ENCODE results near the gene INPP5A.
"Not testable (repeated sequence)": the region's sequence is repeated elsewhere in the genome, so short reads cannot be mapped to it uniquely, and the experiment has no call there.

The INPP5A gene

DNA sequence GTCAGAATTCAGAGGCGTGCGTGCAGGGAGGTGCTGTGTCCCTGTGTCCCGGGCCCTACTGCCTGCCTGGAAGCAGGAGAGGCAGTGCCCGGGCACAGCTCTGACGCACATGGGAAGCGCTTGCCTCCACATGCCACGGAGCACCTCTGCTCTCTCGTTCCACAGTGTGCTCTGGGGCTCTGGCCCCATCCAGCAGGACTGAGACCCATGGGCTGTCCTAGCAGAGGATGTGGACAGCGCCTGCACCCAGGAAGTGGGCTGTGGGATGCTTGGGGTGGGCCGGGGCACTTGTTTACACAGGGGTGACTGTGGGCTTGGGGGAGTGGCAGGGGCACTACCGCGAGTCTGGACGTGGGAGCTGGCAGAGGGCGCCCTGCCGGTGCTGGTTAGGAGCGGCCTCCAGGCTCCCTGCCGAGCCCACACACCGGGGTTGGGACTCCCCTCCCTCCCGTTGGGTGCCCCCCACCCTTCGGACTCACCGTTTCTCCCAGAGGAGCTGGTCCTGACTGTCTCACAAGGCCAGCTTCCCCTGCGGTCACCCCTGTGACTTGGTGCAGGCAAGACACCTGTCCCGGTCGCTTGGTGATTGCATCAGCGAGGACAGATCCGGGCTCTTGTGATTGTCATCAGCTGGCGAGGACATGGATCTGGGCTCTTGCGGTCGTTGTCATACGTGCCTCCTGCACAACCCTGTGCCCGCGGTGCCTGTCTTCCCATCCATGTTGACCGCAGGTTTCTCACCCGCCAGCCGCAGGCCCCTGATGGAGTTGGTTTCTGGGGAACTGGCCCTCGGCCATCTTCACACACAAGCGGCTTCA is 165.2 kb downstream of the INPP5A start:
- TF ChIP-seq, protein P1, sequence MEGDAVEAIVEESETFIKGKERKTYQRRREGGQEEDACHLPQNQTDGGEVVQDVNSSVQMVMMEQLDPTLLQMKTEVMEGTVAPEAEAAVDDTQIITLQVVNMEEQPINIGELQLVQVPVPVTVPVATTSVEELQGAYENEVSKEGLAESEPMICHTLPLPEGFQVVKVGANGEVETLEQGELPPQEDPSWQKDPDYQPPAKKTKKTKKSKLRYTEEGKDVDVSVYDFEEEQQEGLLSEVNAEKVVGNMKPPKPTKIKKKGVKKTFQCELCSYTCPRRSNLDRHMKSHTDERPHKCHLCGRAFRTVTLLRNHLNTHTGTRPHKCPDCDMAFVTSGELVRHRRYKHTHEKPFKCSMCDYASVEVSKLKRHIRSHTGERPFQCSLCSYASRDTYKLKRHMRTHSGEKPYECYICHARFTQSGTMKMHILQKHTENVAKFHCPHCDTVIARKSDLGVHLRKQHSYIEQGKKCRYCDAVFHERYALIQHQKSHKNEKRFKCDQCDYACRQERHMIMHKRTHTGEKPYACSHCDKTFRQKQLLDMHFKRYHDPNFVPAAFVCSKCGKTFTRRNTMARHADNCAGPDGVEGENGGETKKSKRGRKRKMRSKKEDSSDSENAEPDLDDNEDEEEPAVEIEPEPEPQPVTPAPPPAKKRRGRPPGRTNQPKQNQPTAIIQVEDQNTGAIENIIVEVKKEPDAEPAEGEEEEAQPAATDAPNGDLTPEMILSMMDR (IDR thresholded peaks at IDR 0.05; ENCODE audit: low read depth, low read length, missing control alignments), result no peak
- H3K4me3 ChIP-seq (ENCODE audit: low read depth, low read length), result no peak overlapping the region
- DNase-seq (ENCODE audit: low read depth), result no peak

DNA sequence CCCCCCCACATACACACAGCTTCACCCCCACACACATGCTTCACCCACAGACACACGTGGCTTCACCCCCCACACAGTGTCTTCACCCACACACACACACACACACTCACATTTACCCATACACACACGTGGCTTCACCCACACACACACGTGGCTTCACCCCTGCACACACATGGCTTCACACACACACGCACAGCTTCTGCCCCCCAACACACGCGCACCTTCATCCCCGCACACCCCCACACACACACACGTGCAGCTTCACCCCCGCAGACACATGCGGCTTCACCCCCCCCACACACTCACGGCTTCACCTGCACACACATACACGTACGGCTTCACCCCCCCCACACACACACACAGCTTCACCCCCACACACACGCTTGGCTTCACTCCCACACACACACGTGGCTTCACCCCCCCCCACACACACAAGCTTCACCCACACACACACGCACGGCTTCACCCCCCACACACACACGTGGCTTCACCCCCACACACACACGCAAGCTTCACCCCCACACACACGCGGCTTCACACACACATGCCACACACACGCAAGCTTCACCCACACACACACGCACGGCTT is 165.9 kb downstream of the INPP5A start:
- TF ChIP-seq, protein P1 (IDR thresholded peaks at IDR 0.05; ENCODE audit: low read depth, low read length, missing control alignments), result no peak
- no peak overlapping the region for H3K4me3 ChIP-seq (ENCODE audit: low read depth, low read length)
- no peak for DNase-seq (ENCODE audit: low read depth)

DNA sequence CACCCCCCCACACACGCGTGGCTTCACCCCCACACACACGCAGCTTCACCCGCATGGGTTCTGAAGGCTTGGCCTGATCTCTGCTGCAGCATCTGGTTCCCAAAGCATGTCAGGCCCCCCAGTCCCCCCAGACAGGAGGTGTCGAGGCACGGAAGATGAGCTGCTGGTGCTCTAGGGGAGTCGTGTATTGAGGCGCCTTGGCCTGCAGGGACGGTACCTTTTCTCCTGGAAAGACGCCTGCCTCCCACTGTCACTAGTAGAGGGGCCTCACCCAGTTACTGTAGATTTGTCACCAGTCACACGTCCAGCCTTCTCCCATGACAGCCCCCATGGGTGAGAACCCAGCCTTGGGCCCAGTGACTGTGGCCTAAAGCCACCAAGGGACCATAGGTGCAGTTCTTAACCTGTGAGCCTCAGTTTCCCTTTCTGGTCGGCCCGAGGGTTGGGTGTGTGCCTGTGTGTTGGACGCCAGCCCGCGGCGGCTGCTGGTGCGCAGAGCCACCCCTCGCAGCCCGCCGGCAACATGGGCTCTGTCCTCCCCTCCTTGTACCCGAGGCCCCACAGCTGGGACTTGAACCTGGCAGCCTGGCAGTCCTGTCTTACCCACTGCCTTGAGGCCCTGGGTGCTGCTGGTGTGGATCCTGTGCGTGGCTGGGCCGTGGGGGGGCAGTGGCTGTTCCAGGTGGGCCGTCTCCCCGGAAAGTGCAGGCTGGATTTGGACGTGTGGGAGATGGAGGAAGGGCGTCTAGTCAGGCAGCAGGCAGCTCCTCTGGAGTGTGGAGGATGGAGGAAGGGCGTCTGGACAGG is 166.6 kb downstream of the INPP5A start:
- TF ChIP-seq, protein P1 (IDR thresholded peaks at IDR 0.05; ENCODE audit: low read depth, low read length, missing control alignments), result no peak
- no peak for DNase-seq (ENCODE audit: low read depth)
- no peak overlapping the region for H3K4me3 ChIP-seq (ENCODE audit: low read depth, low read length)

DNA sequence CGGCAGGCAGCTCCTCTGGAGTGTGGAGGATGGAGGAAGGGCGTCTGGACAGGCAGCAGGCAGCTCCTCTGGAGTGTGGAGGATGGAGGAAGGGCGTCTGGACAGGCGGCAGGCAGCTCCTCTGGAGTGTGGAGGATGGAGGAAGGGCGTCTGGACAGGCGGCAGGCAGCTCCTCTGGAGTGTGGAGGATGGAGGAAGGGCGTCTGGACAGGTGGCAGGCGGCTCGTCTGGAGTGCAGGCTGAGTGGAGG is 167.2 kb downstream of the INPP5A start:
- H3K4me3 ChIP-seq (ENCODE audit: low read depth, low read length); DNase-seq (ENCODE audit: low read depth): not testable (repeated sequence)

DNA sequence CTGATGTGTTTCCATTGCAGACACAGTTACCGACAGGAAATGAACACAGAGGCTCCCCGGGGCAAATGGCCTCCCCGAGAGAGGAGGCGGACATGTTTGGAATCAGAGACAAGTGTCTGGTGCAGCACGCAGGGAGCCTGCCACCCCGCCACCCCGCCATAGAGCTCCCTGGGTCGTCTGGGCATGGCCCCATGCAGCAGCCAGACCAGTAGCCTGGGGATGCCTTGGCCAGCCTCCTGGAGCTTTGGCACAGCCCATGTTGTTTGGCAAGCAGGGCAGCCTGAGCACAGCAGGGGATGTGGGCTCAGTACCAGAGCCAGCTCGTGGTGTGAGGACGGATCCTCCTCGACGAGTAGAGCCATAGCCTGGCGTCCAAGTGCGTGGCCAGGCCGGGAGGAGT is 167.6 kb downstream of the INPP5A start:
- no peak overlapping the region for H3K4me3 ChIP-seq (ENCODE audit: low read depth, low read length)
- TF ChIP-seq, protein P1 (IDR thresholded peaks at IDR 0.05; ENCODE audit: low read depth, low read length, missing control alignments), result no peak
- DNase-seq (ENCODE audit: low read depth), result no peak

DNA sequence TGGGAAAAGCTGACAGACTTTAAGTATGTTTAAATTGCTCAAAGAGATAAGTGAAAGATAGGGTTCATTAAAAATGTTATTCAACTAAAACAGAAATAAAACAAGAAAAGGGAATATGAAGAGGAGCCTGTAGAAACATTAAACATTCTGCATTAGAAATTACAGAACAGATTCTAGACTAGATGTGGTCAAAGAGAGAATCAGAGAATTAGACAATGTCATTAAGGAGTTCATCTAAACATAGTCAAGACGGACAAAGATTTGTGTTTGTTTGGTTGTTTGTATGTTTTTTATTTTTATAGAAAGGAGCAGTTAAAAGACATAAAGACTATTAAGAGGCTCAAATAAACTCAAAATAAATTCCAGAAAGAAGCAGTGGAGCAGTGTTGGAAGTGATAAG is 168.4 kb downstream of the INPP5A start:
- TF ChIP-seq, protein P1 (IDR thresholded peaks at IDR 0.05; ENCODE audit: low read depth, low read length, missing control alignments), result no peak
- no peak for DNase-seq (ENCODE audit: low read depth)
- no peak overlapping the region for H3K4me3 ChIP-seq (ENCODE audit: low read depth, low read length)

DNA sequence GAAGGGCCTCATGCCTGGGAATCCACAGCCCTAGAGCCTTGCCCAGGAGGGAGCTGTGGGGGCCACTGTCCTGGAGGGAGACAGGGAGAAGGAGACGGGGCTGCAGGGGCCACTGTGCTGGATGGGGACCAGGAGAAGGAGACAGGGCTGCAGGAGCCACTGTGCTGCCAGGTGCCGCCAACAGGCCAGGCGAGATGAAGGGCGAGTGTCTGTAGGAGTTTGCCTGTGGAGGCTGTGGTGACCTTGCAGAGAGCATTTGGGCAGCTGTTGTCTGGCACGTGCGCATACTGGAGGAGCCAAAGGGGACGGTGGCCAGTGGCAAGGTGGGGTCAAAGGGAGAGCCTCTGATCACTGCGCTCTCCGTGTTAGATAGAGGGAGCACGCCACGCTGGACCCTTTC is 169.1 kb downstream of the INPP5A start:
- DNase-seq (ENCODE audit: low read depth), result no peak
- TF ChIP-seq, protein P1 (IDR thresholded peaks at IDR 0.05; ENCODE audit: low read depth, low read length, missing control alignments), result no peak

More for the DNA sequence above, 169.1 kb downstream of the INPP5A start:
- no peak overlapping the region for H3K4me3 ChIP-seq (ENCODE audit: low read depth, low read length)

Measured in GM12864 (cell line).